ENCODE results near the gene CCDC178. TPM values are rescaled to one million over a fixed set of nuclear protein-coding genes. Genes with fewer than 3 reads are reported as not detected.

The CCDC178 gene
- total and polyA plus RNA-seq, 2 donors (not counting 3 experiments of a cell fraction or from before 2014, with no cell fraction given) = 0.80 to 1.6 TPM

DNA sequence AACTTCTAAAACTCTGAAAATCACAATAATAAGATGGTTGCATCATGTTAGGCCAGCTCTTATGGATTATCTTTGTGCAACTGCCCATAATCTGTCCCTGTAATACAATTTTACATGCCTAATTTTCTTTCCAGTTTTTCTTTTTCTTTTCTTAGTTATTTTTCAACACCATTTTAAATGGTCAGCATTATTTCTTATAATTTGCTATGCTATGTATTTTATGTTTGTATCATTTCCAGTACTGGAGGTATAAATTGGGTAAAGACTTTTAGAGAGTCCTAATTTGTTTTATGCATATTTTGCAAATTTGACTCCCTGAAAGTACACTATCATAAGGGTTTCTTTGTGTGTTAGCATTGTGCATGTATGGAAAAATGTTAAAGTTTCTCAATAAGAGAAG, 333.0 kb downstream of the CCDC178 start:
- Histone ChIP-seq H3K4me1 (ENCODE audit: control insufficient read depth, extremely low read depth, insufficient read depth, low read length) (no peaks in the 10 kb centered on the region), H3K79me2 (ENCODE audit: control insufficient read depth, insufficient read depth, low read length) (no peaks in the 10 kb centered on the region), H3K4me2 (ENCODE audit: insufficient read depth, low read length) (no peak overlapping the region), H3K27ac (ENCODE audit: insufficient read depth, low read depth, low read length) (no peak overlapping the region), H3K9me3 (replicated peaks; ENCODE audit: control insufficient read depth, insufficient read depth, low read length) (no peaks in the 10 kb centered on the region), H4K20me1 (replicated peaks; ENCODE audit: control insufficient read depth, extremely low read depth, insufficient read depth, low read length) (no peaks in the 10 kb centered on the region), H3K4me3 (replicated peaks in 1 of 3; ENCODE audit: insufficient read depth in 1 of 3, low read depth in 1 of 3, low read length in 3 of 3) (no peak overlapping the region), H3K9me1 (replicated peaks; ENCODE audit: control insufficient read depth, extremely low read depth, insufficient read depth, low read length) (no peaks in the 10 kb centered on the region), H2AFZ (ENCODE audit: low read depth, low read length) (no peak overlapping the region), H3K9ac (replicated peaks; ENCODE audit: extremely low read depth, insufficient read depth, low read length) (no peak overlapping the region), H3K27me3 (ENCODE audit: control insufficient read depth in 2 of 2, insufficient read depth in 2 of 2, low read length in 2 of 2) (no peaks in the 10 kb centered on the region), H3K36me3 (ENCODE audit: control insufficient read depth in 2 of 2, extremely low read depth in 1 of 2, insufficient read depth in 2 of 2, low read length in 2 of 2) (no peaks in the 10 kb centered on the region)
- TF ChIP-seq FOS (IDR thresholded peaks at IDR 0.05; ENCODE audit: borderline replicate concordance, insufficient read depth, low read length) = no peak
- FAIRE-seq (no peak), DNase-seq (ENCODE audit: low read depth, low spot score) (no peak)
- no TSS peak for BruUV-seq (replicated peaks)
- dilution Hi-C loops (cut with MboI; ENCODE audit: extremely low pct_ligation_motif_present, low sequenced_read_pairs) (no loop called here), intact Hi-C loops (cut with micrococcal nuclease) (no loop called here)
- ChIA-PET POLR2A (no interaction called here), CTCF (no interaction called here)

GRCh38 chr18:33101316-33101715, 339.2 kb downstream of the CCDC178 start:
- no TSS peak for BruUV-seq (replicated peaks)

More at GRCh38 chr18:33101316-33101715, 339.2 kb downstream of the CCDC178 start:
- Histone ChIP-seq H4K20me1 (replicated peaks; ENCODE audit: control insufficient read depth, extremely low read depth, insufficient read depth, low read length) (no peaks in the 10 kb centered on the region), H3K27ac (ENCODE audit: insufficient read depth, low read depth, low read length) (no peak overlapping the region), H3K79me2 (ENCODE audit: control insufficient read depth, insufficient read depth, low read length) (no peaks in the 10 kb centered on the region), H3K4me2 (ENCODE audit: insufficient read depth, low read length) (no peak overlapping the region), H3K4me3 (replicated peaks in 1 of 3; ENCODE audit: insufficient read depth in 1 of 3, low read depth in 1 of 3, low read length in 3 of 3) (no peak overlapping the region), H3K4me1 (ENCODE audit: control insufficient read depth, extremely low read depth, insufficient read depth, low read length) (no peaks in the 10 kb centered on the region), H2AFZ (ENCODE audit: low read depth, low read length) (no peak overlapping the region), H3K36me3 (ENCODE audit: control insufficient read depth in 2 of 2, extremely low read depth in 1 of 2, insufficient read depth in 2 of 2, low read length in 2 of 2) (no peaks in the 10 kb centered on the region), H3K27me3 (ENCODE audit: control insufficient read depth in 2 of 2, insufficient read depth in 2 of 2, low read length in 2 of 2) (no peaks in the 10 kb centered on the region), H3K9me1 (replicated peaks; ENCODE audit: control insufficient read depth, extremely low read depth, insufficient read depth, low read length) (no peaks in the 10 kb centered on the region), H3K9me3 (replicated peaks; ENCODE audit: control insufficient read depth, insufficient read depth, low read length) (no peaks in the 10 kb centered on the region), H3K9ac (replicated peaks; ENCODE audit: extremely low read depth, insufficient read depth, low read length) (no peak overlapping the region)
- dilution Hi-C loops (cut with MboI; ENCODE audit: extremely low pct_ligation_motif_present, low sequenced_read_pairs) (no loop called here), intact Hi-C loops (cut with micrococcal nuclease) (no loop called here)
- FAIRE-seq (no peak), DNase-seq (ENCODE audit: low read depth, low spot score) (no peak)
- ChIA-PET CTCF (no interaction called here), POLR2A (no interaction called here)
- TF ChIP-seq FOS (IDR thresholded peaks at IDR 0.05; ENCODE audit: borderline replicate concordance, insufficient read depth, low read length) = no peak
- TF ChIP-seq JUN (IDR thresholded peaks at IDR 0.05; ENCODE audit: borderline replicate concordance, insufficient read depth, insufficient read length, low read depth) = no peak
- no peak for TF ChIP-seq GATA2 (IDR thresholded peaks at IDR 0.05; ENCODE audit: insufficient read depth, insufficient read length, low read depth, low read length)
- TF ChIP-seq MYC (IDR thresholded peaks at IDR 0.05; ENCODE audit: low read depth, low read length) = no peak
- no peak for TF ChIP-seq POLR2A (IDR thresholded peaks at IDR 0.05; ENCODE audit: low read depth, low read length)
- TF ChIP-seq POLR2AphosphoS5 (IDR thresholded peaks at IDR 0.05; ENCODE audit: insufficient read depth, low read depth, low read length) = no peak
- TF ChIP-seq EZH2 (IDR thresholded peaks at IDR 0.05; ENCODE audit: borderline replicate concordance, low read depth, low read length, severe bottlenecking) = no peak
- TF ChIP-seq CTCF (IDR thresholded peaks at IDR 0.05; ENCODE audit: extremely low read depth in 1 of 2, insufficient read depth in 1 of 2, low read depth in 1 of 2, low read length in 2 of 2) = no peak
- no peak for TF ChIP-seq MAX (IDR thresholded peaks at IDR 0.05; ENCODE audit: insufficient read depth, insufficient read length)
